Measurements from ENCODE around the gene DIDO1.
A peak's percentile ranks its signal among the peaks of the same experiment; 100 is the strongest.

DIDO1 gene

GRCh38 chr20:62926229-62927127 lies at the start of gene DIDO1:
DIDO1 (minus strand) TSS chr20:62926505.
- no CpG with 5 or more reads among the region's 92 CpGs for WGBS (ENCODE audit: insufficient coverage, insufficient read length)
- H3K4me1 ChIP-seq (ENCODE audit: control insufficient read depth, insufficient read depth, low read length) = peaks cover 5% of the 10 kb centered on the region; the same call in 1 of the 2 replicates
- H3K9me3 ChIP-seq (ENCODE audit: control insufficient read depth, insufficient read depth, low read length) = no peaks in the 10 kb centered on the region
- no peak for DNase-seq (ENCODE audit: low read depth, low spot score)
- peak within 1 kb of the TSS; percentile 74 for H3K4me3 ChIP-seq (ENCODE audit: low read length)
- H3K27me3 ChIP-seq (ENCODE audit: control insufficient read depth, insufficient read depth, low read length) = no peaks in the 10 kb centered on the region
- peak within 1 kb of the TSS; percentile 48 for H3K27ac ChIP-seq (ENCODE audit: low read length)
- no peaks in the 10 kb centered on the region for H3K36me3 ChIP-seq (ENCODE audit: control insufficient read depth, insufficient read depth, low read length)

- no peak overlapping the region for H3K27ac ChIP-seq (ENCODE audit: low read length)
- H3K27me3 ChIP-seq (ENCODE audit: control insufficient read depth, insufficient read depth, low read length) = peaks cover 6% of the 10 kb centered on the region; the same call in 1 of the 2 replicates
- no CpG with 5 or more reads among the region's 10 CpGs for WGBS (ENCODE audit: insufficient coverage, insufficient read length)
These were observed 49.0 kb upstream of the DIDO1 start for GRCh38 chr20:62975251-62975760.

GRCh38 chr20:62972845-62973745 lies 46.8 kb upstream of the DIDO1 start:
- peak overlapping the region; percentile 5; the same call in 1 of the 2 replicates for H3K4me3 ChIP-seq (ENCODE audit: low read length)
- H3K27me3 ChIP-seq (ENCODE audit: control insufficient read depth, insufficient read depth, low read length) = peaks cover 6% of the 10 kb centered on the region; the same call in 1 of the 2 replicates
- no peaks in the 10 kb centered on the region for H3K36me3 ChIP-seq (ENCODE audit: control insufficient read depth, insufficient read depth, low read length)
- peaks cover 3% of the 10 kb centered on the region for H3K4me1 ChIP-seq (ENCODE audit: control insufficient read depth, insufficient read depth, low read length)
- H3K27ac ChIP-seq (ENCODE audit: low read length) = no peak overlapping the region
- H3K9me3 ChIP-seq (ENCODE audit: control insufficient read depth, insufficient read depth, low read length) = no peaks in the 10 kb centered on the region
- no CpG with 5 or more reads among the region's 48 CpGs for WGBS (ENCODE audit: insufficient coverage, insufficient read length)
- no peak for DNase-seq (ENCODE audit: low read depth, low spot score)

More at GRCh38 chr20:62975251-62975760, 49.0 kb upstream of the DIDO1 start:
- no peak overlapping the region for H3K4me3 ChIP-seq (ENCODE audit: low read length)
- DNase-seq (ENCODE audit: low read depth, low spot score) = no peak
- no peaks in the 10 kb centered on the region for H3K9me3 ChIP-seq (ENCODE audit: control insufficient read depth, insufficient read depth, low read length)
- H3K36me3 ChIP-seq (ENCODE audit: control insufficient read depth, insufficient read depth, low read length) = no peaks in the 10 kb centered on the region
- H3K4me1 ChIP-seq (ENCODE audit: control insufficient read depth, insufficient read depth, low read length) = peaks cover 8% of the 10 kb centered on the region

GRCh38 chr20:62971950-62972844 lies 45.9 kb upstream of the DIDO1 start:
- Histone ChIP-seq H3K36me3 (ENCODE audit: control insufficient read depth, insufficient read depth, low read length) (no peaks in the 10 kb centered on the region; the same call in 1 of the 2 replicates), H3K4me1 (ENCODE audit: control insufficient read depth, insufficient read depth, low read length) (peaks cover 3% of the 10 kb centered on the region), H3K4me3 (ENCODE audit: low read length) (peak overlapping the region; percentile 5; the same call in 1 of the 2 replicates), H3K27ac (ENCODE audit: low read length) (no peak overlapping the region), H3K9me3 (ENCODE audit: control insufficient read depth, insufficient read depth, low read length) (no peaks in the 10 kb centered on the region), H3K27me3 (ENCODE audit: control insufficient read depth, insufficient read depth, low read length) (peaks cover 6% of the 10 kb centered on the region; the same call in 1 of the 2 replicates)
- no CpG with 5 or more reads among the region's 38 CpGs for WGBS (ENCODE audit: insufficient coverage, insufficient read length)
- peak; percentile 81 for DNase-seq (ENCODE audit: low read depth, low spot score)

GRCh38 chr20:62971211-62971949 lies 45.1 kb upstream of the DIDO1 start:
- H3K27ac ChIP-seq (ENCODE audit: low read length) = no peak overlapping the region
- H3K27me3 ChIP-seq (ENCODE audit: control insufficient read depth, insufficient read depth, low read length) = peaks cover 6% of the 10 kb centered on the region; the same call in 1 of the 2 replicates
- no peak for DNase-seq (ENCODE audit: low read depth, low spot score)
- H3K4me3 ChIP-seq (ENCODE audit: low read length) = no peak overlapping the region
- no peaks in the 10 kb centered on the region; the same call in 1 of the 2 replicates for H3K36me3 ChIP-seq (ENCODE audit: control insufficient read depth, insufficient read depth, low read length)
- no peaks in the 10 kb centered on the region for H3K9me3 ChIP-seq (ENCODE audit: control insufficient read depth, insufficient read depth, low read length)
- peaks cover 3% of the 10 kb centered on the region for H3K4me1 ChIP-seq (ENCODE audit: control insufficient read depth, insufficient read depth, low read length)
- 100% methylated on average over 3 of the region's 10 CpGs for WGBS (ENCODE audit: insufficient coverage, insufficient read length)

DNA sequence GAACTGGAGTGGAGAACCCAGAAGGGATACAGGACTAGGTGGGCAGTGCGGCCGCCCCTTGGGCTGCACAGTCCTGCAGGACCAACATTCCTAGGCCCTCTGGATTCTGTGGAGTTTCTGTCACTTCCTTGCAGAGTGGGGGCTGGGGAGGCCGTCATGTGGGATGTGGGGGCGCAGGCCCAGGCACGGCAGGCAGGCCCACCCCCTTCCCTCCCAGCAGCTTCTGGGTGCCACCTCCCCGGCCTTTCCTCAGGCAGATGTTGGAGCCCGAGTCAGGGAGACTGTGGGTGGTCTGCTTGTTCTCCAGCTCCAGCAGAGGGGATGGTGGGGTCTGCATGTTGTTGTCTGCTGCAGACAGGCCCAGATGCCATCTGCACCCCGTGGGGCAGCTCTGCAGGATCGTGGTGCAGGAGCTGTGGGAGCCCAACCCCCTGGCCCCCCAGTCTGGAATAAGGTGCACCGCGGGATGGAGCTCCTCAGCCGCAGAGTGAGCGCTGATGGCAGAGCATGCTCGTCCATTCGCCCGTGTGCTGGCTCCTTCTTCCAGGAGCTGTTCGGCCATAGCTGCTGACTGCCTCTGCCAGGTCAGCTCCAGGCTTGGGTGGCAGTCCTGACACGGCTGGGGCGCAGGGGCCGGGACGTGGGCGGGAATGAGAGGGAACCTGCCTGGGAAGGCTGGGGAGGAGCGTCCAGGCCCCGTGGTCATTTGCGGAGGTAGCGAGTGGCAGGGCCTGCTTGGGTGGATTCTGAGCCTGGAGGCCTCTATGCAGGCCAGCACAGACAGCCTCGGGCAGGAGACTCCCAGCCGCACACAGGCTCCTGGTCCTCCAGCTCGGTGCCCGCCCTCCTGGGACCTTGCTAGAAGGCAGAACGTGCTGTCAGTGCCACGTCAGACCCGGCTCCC lies 44.3 kb upstream of the DIDO1 start:
- no peaks in the 10 kb centered on the region; the same call in 1 of the 2 replicates for H3K36me3 ChIP-seq (ENCODE audit: control insufficient read depth, insufficient read depth, low read length)
- no peak overlapping the region for H3K4me3 ChIP-seq (ENCODE audit: low read length)
- H3K4me1 ChIP-seq (ENCODE audit: control insufficient read depth, insufficient read depth, low read length) = peaks cover 3% of the 10 kb centered on the region
- no peak for DNase-seq (ENCODE audit: low read depth, low spot score)
- WGBS (ENCODE audit: insufficient coverage, insufficient read length) = no CpG with 5 or more reads among the region's 33 CpGs
- no peaks in the 10 kb centered on the region for H3K9me3 ChIP-seq (ENCODE audit: control insufficient read depth, insufficient read depth, low read length)
- H3K27me3 ChIP-seq (ENCODE audit: control insufficient read depth, insufficient read depth, low read length) = peaks cover 6% of the 10 kb centered on the region; the same call in 1 of the 2 replicates
- no peak overlapping the region for H3K27ac ChIP-seq (ENCODE audit: low read length)

GRCh38 chr20:62969939-62970306 lies 43.6 kb upstream of the DIDO1 start:
- Histone ChIP-seq H3K4me3 (ENCODE audit: low read length) (no peak overlapping the region), H3K36me3 (ENCODE audit: control insufficient read depth, insufficient read depth, low read length) (no peaks in the 10 kb centered on the region; the same call in 1 of the 2 replicates), H3K4me1 (ENCODE audit: control insufficient read depth, insufficient read depth, low read length) (peaks cover 3% of the 10 kb centered on the region), H3K27me3 (ENCODE audit: control insufficient read depth, insufficient read depth, low read length) (peaks cover 6% of the 10 kb centered on the region; the same call in 1 of the 2 replicates), H3K9me3 (ENCODE audit: control insufficient read depth, insufficient read depth, low read length) (no peaks in the 10 kb centered on the region), H3K27ac (ENCODE audit: low read length) (no peak overlapping the region)
- no CpG with 5 or more reads among the region's 8 CpGs for WGBS (ENCODE audit: insufficient coverage, insufficient read length)
- no peak for DNase-seq (ENCODE audit: low read depth, low spot score)

- Histone ChIP-seq H3K36me3 (ENCODE audit: control insufficient read depth, insufficient read depth, low read length) (peaks cover 2% of the 10 kb centered on the region), H3K27me3 (ENCODE audit: control insufficient read depth, insufficient read depth, low read length) (peaks cover 6% of the 10 kb centered on the region; the same call in 1 of the 2 replicates), H3K27ac (ENCODE audit: low read length) (no peak overlapping the region), H3K4me3 (ENCODE audit: low read length) (no peak overlapping the region), H3K4me1 (ENCODE audit: control insufficient read depth, insufficient read depth, low read length) (peaks cover 1% of the 10 kb centered on the region), H3K9me3 (ENCODE audit: control insufficient read depth, insufficient read depth, low read length) (no peaks in the 10 kb centered on the region)
- DNase-seq (ENCODE audit: low read depth, low spot score) = no peak
- WGBS (ENCODE audit: insufficient coverage, insufficient read length) = no CpG with 5 or more reads among the region's 16 CpGs
These were observed 43.0 kb upstream of the DIDO1 start for GRCh38 chr20:62969179-62969760.
